ENCODE results near the gene PTPN7. TPM values are rescaled to one million over a fixed set of nuclear protein-coding genes. Genes with fewer than 3 reads are reported as not detected.

Gene PTPN7
- total and polyA plus RNA-seq, 10 of the 15 experiments (the other 5 are each of a cell fraction or from before 2014, with no cell fraction given) = 7.9 to 117 (median 102) TPM

DNA sequence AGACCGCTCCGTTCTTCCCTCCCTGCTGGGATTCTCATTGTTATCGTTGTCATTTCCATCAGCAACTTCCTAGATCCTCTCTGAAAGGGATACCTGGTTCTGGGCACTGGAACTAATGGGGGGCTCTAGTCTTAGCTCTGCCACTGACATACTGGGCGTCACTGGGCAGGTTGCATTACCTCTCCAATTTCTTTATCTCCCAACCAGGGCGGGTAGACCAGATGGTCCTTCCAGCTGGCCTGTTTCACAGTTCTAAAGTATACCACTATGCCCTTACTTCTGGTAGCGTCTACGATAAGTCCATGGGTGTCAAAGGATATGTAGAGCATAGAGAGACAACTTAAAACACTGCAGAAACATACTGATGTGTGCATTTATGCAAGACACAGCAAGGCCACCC lies 36.3 kb downstream of the PTPN7 start (continued):
- TF ChIP-seq JUND (IDR thresholded peaks at IDR 0.05; ENCODE audit: low read depth, low read length) (no peak), CBX5 (IDR thresholded peaks at IDR 0.05; ENCODE audit: low read depth) (no peak)

GRCh38 chr1:202123336-202123813 lies 37.0 kb downstream of the PTPN7 start:
- FAIRE-seq = no peak
- H4K20me1 ChIP-seq (ENCODE audit: control insufficient read depth, insufficient read depth) = no peaks in the 10 kb centered on the region
- TF ChIP-seq BCL3 (IDR thresholded peaks at IDR 0.05; ENCODE audit: borderline replicate concordance, insufficient read depth, low read depth, low read length, poor library complexity, severe bottlenecking) (no peak), ZNF622 (IDR thresholded peaks at IDR 0.05) (no peak), SMAD5 (IDR thresholded peaks at IDR 0.05; ENCODE audit: low read depth) (no peak), TARDBP (IDR thresholded peaks at IDR 0.05; ENCODE audit: borderline replicate concordance) (no peak), BHLHE40 (IDR thresholded peaks at IDR 0.05; ENCODE audit: borderline replicate concordance in 1 of 2, low read depth in 2 of 2, low read length in 1 of 2) (no peak), POLR2A (IDR thresholded peaks at IDR 0.05; ENCODE audit: low read depth, low read length) (no peak), EZH2 (IDR thresholded peaks at IDR 0.05; ENCODE audit: borderline replicate concordance, control insufficient read depth, low read depth, low read length) (no peak), MYC (IDR thresholded peaks at IDR 0.05; ENCODE audit: insufficient read depth, insufficient read length, insufficient replicate concordance, low read length, severe bottlenecking) (no peak), NBN (IDR thresholded peaks at IDR 0.05) (no peak), REST (IDR thresholded peaks at IDR 0.05; ENCODE audit: low read depth, low read length) (no peak), ESRRA (IDR thresholded peaks at IDR 0.05; ENCODE audit: low read length) (no peak)
- TF ChIP-seq, protein P1, sequence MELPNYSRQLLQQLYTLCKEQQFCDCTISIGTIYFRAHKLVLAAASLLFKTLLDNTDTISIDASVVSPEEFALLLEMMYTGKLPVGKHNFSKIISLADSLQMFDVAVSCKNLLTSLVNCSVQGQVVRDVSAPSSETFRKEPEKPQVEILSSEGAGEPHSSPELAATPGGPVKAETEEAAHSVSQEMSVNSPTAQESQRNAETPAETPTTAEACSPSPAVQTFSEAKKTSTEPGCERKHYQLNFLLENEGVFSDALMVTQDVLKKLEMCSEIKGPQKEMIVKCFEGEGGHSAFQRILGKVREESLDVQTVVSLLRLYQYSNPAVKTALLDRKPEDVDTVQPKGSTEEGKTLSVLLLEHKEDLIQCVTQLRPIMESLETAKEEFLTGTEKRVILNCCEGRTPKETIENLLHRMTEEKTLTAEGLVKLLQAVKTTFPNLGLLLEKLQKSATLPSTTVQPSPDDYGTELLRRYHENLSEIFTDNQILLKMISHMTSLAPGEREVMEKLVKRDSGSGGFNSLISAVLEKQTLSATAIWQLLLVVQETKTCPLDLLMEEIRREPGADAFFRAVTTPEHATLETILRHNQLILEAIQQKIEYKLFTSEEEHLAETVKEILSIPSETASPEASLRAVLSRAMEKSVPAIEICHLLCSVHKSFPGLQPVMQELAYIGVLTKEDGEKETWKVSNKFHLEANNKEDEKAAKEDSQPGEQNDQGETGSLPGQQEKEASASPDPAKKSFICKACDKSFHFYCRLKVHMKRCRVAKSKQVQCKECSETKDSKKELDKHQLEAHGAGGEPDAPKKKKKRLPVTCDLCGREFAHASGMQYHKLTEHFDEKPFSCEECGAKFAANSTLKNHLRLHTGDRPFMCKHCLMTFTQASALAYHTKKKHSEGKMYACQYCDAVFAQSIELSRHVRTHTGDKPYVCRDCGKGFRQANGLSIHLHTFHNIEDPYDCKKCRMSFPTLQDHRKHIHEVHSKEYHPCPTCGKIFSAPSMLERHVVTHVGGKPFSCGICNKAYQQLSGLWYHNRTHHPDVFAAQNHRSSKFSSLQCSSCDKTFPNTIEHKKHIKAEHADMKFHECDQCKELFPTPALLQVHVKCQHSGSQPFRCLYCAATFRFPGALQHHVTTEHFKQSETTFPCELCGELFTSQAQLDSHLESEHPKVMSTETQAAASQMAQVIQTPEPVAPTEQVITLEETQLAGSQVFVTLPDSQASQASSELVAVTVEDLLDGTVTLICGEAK (IDR thresholded peaks at IDR 0.05; ENCODE audit: borderline replicate concordance) = no peak
- ATAC-seq = no peak
- POLR2A ChIA-PET = no interaction called here
- H3K79me2 ChIP-seq (ENCODE audit: control insufficient read depth, insufficient read depth, low read length) = no peaks in the 10 kb centered on the region
- H3K4me3 ChIP-seq = no peak overlapping the region
- H3K4me2 ChIP-seq (ENCODE audit: control insufficient read depth, insufficient read depth) = no peak overlapping the region
- SMC1A ChIA-PET (ENCODE audit: uncharacterized antibody, unreplicated experiment) = interaction anchor here (1.3 kb wide), 1 partner anchor 124 kb away, joined by 3 read pairs; no protein-coding TSS in a partner anchor
- RAD21 ChIA-PET (ENCODE audit: unreplicated experiment) = interaction anchor here (1.1 kb wide), 1 partner anchor 36 kb away, joined by 3 read pairs; no protein-coding TSS in a partner anchor
- H3K9me3 ChIP-seq (replicated peaks; ENCODE audit: control insufficient read depth, insufficient read depth, low read length) = no peaks in the 10 kb centered on the region
- no peak overlapping the region for H3K9ac ChIP-seq (ENCODE audit: control insufficient read depth, insufficient read depth, low read length)
- H3K4me1 ChIP-seq (ENCODE audit: control insufficient read depth, insufficient read depth, low read length) = no peaks in the 10 kb centered on the region
- intact Hi-C loops (cut with micrococcal nuclease; ENCODE audit: unreplicated experiment) = no loop called here
- CTCF ChIA-PET = interaction anchor here (1.3 to 9.3 kb wide), 4 partner anchors 9 to 151 kb away, joined by 3 to 119 read pairs (median 16); no protein-coding TSS in a partner anchor
- no peak for DNase-seq (ENCODE audit: low read depth, low spot score)
- no peak overlapping the region for H2AFZ ChIP-seq (ENCODE audit: control insufficient read depth, low read depth, low read length)
- H3K27ac ChIP-seq (ENCODE audit: control insufficient read depth, insufficient read depth) = no peak overlapping the region
- in situ Hi-C loops (cut with MboI) = loop anchor here (5.0 kb wide), 2 partner anchors 111 to 231 kb away; partner anchors contain the start of gene ELF3
- peaks cover 0 to 2% of the 10 kb centered on the region in 2 experiments for H3K27me3 ChIP-seq (replicated peaks in 1 of 2; ENCODE audit: control insufficient read depth in 2 of 2, insufficient read depth in 2 of 2, low read length in 1 of 2)
- H3K36me3 ChIP-seq (ENCODE audit: control insufficient read depth in 2 of 2, insufficient read depth in 2 of 2, low read length in 1 of 2) = no peaks in the 10 kb centered on the region
- no TSS peak for BruUV-seq (replicated peaks)
- 39% methylated on average over 10 of the region's 10 CpGs for WGBS (ENCODE audit: insufficient coverage, insufficient replicate concordance, low lambda C conversion rate, missing lambda C conversion rate)
